NT2/D1 (cell line): ENCODE measurements around the gene SRSF1.

Experiments used
- DNase-seq: peaks from one replicate; pipeline ENCODE4 v3.0.0-alpha.2; 2011; ENCODE audit warnings: low read depth, low spot score
- H3K27me3 ChIP-seq: 2 replicates; pipeline ENCODE4 v1.6.0; 2011; ENCODE audit warnings: mild to moderate bottlenecking; ENCODE audit not compliant: insufficient read length, insufficient read depth
- H3K36me3 ChIP-seq: 2 replicates; pipeline ENCODE4 v1.6.1; 2011; ENCODE audit warnings: mild to moderate bottlenecking, low read length, mixed read lengths; ENCODE audit not compliant: insufficient read depth, insufficient read length
- H3K4me1 ChIP-seq: 2 replicates; pipeline ENCODE4 v1.5.1; 2011; ENCODE audit not compliant: insufficient read depth, insufficient read length
- H3K4me3 ChIP-seq: 2 replicates; pipeline ENCODE4 v1.5.1; 2011; ENCODE audit warnings: low read depth; ENCODE audit not compliant: insufficient read length
- H3K9ac ChIP-seq: 2 replicates; pipeline ENCODE4 v1.6.0; 2011; ENCODE audit warnings: low read depth; ENCODE audit not compliant: insufficient read length
- H3K9me3 ChIP-seq: 2 replicates; pipeline ENCODE4 v1.5.1; 2011; ENCODE audit warnings: mild to moderate bottlenecking, low read length; ENCODE audit not compliant: insufficient read depth
- SUZ12 ChIP-seq: IDR thresholded peaks from 2 replicates; pipeline ENCODE4 v1.6.1; 2011; ENCODE audit not compliant: insufficient read length, insufficient read depth; ENCODE audit errors: extremely low read depth
- YY1 ChIP-seq: IDR thresholded peaks from 2 replicates; pipeline ENCODE4 v1.6.1; 2011; ENCODE audit not compliant: insufficient read length, insufficient read depth
- ZNF274 ChIP-seq: IDR thresholded peaks from 2 replicates; pipeline ENCODE4 v1.6.1; 2011; ENCODE audit warnings: mild to moderate bottlenecking, low read depth, low read length

Gene SRSF1

DNA sequence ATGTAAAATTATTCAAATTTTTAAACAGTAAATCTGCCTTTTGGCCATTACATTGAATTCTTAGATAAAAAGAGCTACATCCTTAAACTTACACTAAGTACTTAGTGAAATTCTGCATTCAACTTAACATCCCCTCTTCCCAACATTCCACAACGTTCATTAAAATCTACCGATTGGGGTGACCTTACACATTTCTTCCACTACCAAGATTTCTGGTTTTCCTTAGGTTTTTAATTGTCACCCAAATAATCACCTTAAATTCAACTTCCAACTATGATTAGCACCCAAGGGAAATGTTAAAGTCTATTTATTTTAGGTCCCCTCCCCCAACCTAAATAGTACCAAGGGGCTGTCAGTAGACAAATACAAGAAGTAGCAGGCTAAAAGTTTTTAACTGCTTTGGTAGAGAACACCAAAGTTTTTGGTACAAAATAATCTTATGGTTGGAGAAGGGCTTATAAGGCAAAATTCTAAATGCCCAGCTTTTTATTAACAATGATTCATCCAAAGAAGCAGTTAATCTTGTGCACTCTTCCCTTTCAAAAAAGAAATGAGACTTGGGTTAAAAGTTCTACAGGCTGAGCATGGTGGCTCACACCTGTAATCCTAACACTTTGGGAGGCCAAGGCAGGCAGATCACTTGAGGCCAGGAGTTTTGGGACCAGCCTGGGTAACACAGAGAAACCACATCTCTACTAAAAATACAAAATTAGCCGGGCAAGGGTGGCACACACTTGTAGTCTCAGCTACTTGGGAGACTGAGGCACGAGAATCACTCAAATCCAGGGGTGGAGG lies 4.7 kb downstream of the SRSF1 start:
- no peak overlapping the region for H3K9ac ChIP-seq
- no peak overlapping the region for H3K4me3 ChIP-seq
- no peaks in the 10 kb centered on the region for H3K27me3 ChIP-seq
- H3K9me3 ChIP-seq, result no peaks in the 10 kb centered on the region
- H3K36me3 ChIP-seq, result peaks cover 90% of the 10 kb centered on the region
- TF ChIP-seq YY1, result no peak
- TF ChIP-seq SUZ12, result no peak
- H3K4me1 ChIP-seq, result no peaks in the 10 kb centered on the region
- no peak for DNase-seq

DNA sequence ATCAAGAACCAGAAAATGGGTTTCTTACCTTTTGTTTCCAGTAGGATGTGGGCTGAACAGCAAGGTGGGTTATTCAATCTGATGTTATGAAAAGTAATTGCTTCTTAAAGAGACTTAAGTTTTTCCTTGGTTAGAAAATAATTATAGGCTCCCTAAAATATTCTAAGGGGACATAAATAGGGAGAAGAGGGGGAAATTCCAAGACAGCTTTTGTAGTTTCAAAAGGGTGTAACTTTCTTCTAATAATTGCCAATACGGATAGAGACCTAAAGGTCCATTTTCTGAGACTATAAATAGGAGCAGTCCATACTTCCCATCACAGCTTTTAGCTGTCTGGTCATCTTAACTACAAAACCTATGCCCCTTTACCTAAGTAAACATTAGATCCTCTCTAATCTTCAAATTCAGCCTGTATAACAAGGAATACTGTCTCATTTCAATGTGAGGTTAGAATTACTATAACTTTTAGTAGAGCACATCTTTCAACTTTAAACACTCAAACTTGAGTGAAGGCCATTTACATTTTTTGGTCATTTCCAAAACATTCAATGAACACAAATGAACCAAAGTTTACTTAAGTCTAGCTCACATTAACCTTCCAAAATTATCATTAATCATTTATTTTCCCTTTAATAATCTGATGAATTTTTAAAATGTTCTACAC lies 5.5 kb downstream of the SRSF1 start:
- no peaks in the 10 kb centered on the region for H3K4me1 ChIP-seq
- no peak for DNase-seq
- no peaks in the 10 kb centered on the region for H3K9me3 ChIP-seq
- no peak overlapping the region for H3K9ac ChIP-seq
- H3K27me3 ChIP-seq, result no peaks in the 10 kb centered on the region
- H3K4me3 ChIP-seq, result no peak overlapping the region
- peaks cover 94% of the 10 kb centered on the region for H3K36me3 ChIP-seq
- TF ChIP-seq ZNF274, result no peak

DNA sequence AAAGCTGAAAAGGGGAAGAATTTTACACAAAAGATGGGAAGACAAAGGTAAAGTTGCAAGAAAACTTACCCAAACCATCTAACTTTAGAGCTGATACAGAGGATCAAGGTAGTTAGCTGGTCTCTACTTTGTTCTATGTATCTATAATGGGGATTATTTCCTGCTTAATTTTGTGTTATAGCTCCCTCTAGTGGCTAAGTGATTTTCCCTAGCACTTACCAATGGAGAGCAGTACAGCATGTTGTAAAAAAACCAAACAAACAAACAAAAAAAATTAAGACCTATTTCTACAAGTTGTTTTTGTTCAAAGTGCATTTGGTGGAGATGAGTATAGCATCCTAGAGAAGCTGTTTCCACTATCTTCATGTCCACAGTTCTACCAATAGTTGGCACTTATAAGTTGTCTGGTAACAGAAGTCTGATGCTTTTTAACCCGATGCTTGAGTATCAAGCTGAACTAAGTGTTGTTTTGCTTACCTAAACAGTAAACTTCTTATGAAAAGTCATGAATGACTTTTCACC lies 7.5 kb downstream of the SRSF1 start:
- Histone ChIP-seq H3K9me3 (no peaks in the 10 kb centered on the region), H3K4me3 (no peak overlapping the region), H3K27me3 (no peaks in the 10 kb centered on the region), H3K4me1 (peaks cover 3% of the 10 kb centered on the region), H3K36me3 (peaks cover 75% of the 10 kb centered on the region), H3K9ac (no peak overlapping the region)
- DNase-seq, result no peak
- TF ChIP-seq ZNF274, result no peak
- TF ChIP-seq YY1, result no peak
- TF ChIP-seq SUZ12, result no peak

DNA sequence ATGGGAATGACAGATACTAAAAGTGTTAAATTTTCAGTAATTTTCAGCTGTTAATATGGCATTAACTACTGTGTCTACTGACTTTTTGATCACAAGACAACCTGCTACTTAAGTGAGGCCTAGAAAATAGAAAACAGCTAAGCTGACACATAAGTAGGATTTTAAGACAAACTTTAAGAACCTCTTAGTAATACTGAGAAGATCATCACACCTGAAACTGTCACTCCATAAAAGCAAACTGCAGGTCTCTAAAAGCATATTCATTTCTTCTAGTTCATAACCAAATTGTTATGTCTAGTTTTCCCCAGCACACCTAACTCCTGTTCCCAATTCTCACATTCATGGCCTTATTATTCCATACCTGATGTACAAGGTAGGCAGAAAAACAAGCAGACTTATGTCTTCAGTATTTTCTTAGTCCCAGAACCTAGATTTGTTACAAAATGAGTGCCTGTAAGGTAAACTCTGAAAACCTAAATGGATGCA lies 8.0 kb downstream of the SRSF1 start:
- peaks cover 70% of the 10 kb centered on the region for H3K36me3 ChIP-seq
- no peaks in the 10 kb centered on the region for H3K9me3 ChIP-seq
- no peak overlapping the region for H3K4me3 ChIP-seq
- no peak for TF ChIP-seq SUZ12
- no peak for TF ChIP-seq YY1
- no peak for TF ChIP-seq ZNF274
- no peak for DNase-seq
- no peaks in the 10 kb centered on the region for H3K27me3 ChIP-seq
- H3K4me1 ChIP-seq, result peaks cover 3% of the 10 kb centered on the region
- H3K9ac ChIP-seq, result no peak overlapping the region

DNA sequence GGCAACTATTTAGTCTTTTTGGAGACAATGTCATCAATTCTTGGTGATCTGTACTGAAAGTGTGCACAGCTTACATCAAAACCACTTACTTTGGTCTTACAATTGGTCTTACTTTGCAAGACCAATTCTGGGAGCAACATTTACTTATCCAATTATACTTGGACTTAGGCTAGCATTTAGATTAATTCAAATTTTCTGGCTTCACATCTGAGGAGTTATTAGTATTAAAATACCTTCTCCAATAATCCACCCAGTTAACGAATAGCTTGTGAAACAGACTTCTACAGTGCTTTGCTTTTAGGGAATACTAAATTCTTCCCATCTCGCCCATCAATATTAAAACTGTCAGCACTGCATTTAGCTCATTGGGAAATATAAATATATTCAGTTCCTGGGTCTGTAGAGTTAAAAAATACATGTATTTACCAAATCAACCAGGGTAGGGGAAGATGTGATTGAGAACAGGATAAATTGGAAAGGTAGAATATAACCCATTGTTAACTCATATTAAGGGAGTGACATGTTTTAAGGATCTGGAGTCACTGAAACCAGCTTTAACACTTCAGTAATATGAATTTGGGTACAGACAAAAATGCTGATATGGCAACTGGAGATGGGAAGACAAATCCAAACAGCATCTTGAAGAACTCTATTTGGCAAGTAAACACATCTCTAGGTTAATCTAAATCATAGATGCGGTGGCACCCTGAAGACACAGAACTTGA lies 9.8 kb downstream of the SRSF1 start:
- DNase-seq, result no peak
- Histone ChIP-seq H3K36me3 (peaks cover 53% of the 10 kb centered on the region), H3K4me1 (peaks cover 3% of the 10 kb centered on the region), H3K27me3 (no peaks in the 10 kb centered on the region), H3K4me3 (no peak overlapping the region), H3K9me3 (no peaks in the 10 kb centered on the region), H3K9ac (no peak overlapping the region)
- TF ChIP-seq ZNF274, result no peak
- no peak for TF ChIP-seq SUZ12
- no peak for TF ChIP-seq YY1

DNA sequence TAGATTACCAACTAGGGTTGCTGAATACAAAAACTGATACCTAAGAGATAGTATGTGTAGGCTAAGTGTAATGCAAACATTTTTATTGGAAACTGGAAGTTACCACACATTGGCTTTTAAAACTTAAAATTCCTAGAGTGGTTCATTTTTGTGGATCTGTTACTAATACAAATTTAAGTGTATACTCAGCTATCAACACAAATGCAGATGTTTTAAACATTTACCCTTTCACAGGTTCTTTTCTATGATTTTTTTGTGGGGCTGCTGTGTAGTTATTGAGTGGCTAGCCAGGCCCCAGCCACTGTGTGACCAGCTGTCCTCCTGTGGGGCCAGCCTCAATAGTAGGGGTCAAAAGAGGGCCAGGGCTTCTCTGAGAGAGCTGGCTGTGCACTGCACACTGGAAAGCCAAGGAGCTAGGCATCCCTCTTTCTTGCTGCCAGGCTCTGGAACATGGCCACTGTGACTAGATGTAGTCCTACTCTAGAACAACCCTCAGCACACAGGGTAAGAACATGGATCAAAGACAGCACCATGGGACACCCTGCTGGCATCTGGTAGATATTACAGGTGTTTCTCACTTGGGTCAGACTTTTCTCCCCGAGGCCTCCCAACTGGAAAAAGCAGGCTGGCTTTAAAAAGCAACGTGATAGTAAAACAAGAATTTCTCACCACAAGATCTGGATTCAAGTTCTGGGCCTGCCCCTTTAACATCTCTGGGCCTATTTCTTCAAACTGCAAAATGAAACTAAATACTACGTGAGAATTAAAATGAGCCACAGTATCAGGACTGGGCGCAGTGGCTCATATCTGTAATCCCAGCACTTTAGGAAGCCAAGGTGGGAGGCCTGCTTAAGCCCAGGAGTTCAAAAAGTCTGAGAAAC lies 11.7 kb downstream of the SRSF1 start:
- no peak overlapping the region for H3K9ac ChIP-seq
- no peak for TF ChIP-seq SUZ12
- no peak for TF ChIP-seq YY1
- no peak for TF ChIP-seq ZNF274
- peaks cover 3% of the 10 kb centered on the region for H3K4me1 ChIP-seq
- no peaks in the 10 kb centered on the region for H3K27me3 ChIP-seq
- no peak overlapping the region for H3K4me3 ChIP-seq
- H3K36me3 ChIP-seq, result peaks cover 33% of the 10 kb centered on the region
- H3K9me3 ChIP-seq, result no peaks in the 10 kb centered on the region
- DNase-seq, result no peak
